Measurements from ENCODE around the gene GIGYF1. TPM values are rescaled to one million over a fixed set of nuclear protein-coding genes. Genes with fewer than 3 reads are reported as not detected.

GIGYF1 gene
- total and polyA plus RNA-seq, 2 of the 4 experiments (the other 2 are of a cell fraction), result 3.0 to 10.7 TPM

DNA sequence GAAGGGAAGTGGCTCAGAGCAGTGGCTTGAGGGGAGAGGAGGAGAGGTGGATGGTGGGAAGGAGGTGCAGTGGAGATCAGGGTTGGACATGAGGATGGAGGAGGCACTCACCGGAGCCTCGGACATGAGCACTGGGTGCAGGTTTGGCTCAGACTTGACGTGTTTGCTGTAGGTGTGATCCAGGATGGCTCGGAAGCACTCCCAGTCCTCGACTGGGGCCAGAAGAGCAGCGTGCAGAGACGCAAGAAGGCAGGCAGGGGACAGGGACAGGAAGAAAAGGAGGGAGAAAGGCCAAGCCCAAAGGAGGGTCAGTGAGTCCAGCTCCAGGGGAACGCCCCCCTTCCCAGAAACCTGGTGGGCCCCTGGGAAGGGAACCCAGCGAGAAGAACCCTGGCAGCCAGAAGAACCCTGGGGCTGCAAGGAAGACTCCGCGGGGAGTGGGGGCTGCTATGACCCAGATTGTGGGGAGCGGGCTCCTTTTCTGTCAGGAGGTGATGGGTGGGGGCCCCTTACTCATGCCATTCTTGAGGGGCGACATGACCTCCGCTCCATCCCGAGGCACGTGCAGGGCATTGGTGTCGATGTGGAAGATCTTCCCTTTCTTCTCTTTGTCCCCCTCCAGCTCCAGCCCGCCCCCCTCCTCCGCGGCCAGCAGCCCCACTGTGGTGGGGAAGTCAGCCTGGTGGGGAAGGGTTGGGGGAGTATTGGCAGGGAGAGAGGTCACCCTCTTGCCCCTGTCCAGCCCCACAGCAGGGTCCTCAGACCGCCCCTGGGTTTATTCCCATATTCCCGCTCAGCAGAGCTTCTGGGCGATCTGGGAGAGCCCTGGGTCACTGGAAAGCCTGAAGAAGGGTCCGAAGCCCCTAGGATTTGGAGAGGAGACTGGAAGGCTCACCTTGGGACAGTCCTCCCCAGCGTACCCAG, 38.9 kb downstream of the GIGYF1 start:
- no peak overlapping the region for H2AK9ac ChIP-seq (replicated peaks; ENCODE audit: low read depth, low read length, poor library complexity)
- WGBS, 2 experiments (ENCODE audit: extremely low coverage in 2 of 2, insufficient read length in 1 of 2), result 46% methylated on average over 6 of the region's 25 CpGs; no CpG with 5 or more reads in 1 of the 2 experiments
- no peak overlapping the region for H4K8ac ChIP-seq (ENCODE audit: low read depth in 2 of 2, low read length in 2 of 2)
- H3K79me1 ChIP-seq (ENCODE audit: low read depth in 1 of 2, low read length in 2 of 2), result no peaks in the 10 kb centered on the region
- H3K4me3 ChIP-seq (ENCODE audit: insufficient read depth, low read depth, low read length), result no peak overlapping the region
- H2AK5ac ChIP-seq (ENCODE audit: low read depth, low read length), result no peak overlapping the region
- in situ Hi-C loops (cut with MboI; ENCODE audit: low sequenced_read_pairs), result no loop called here
- no peak overlapping the region for H3K18ac ChIP-seq (ENCODE audit: low read depth, low read length)
- BruUV-seq (replicated peaks), result no TSS peak
- no peak overlapping the region for H4K5ac ChIP-seq (ENCODE audit: low read depth, low read length)
- ChIA-PET POLR2A (ENCODE audit: unreplicated experiment) (no interaction called here), CTCF (no interaction called here)
- H2BK20ac ChIP-seq (ENCODE audit: low read depth, low read length), result no peak overlapping the region
- H4K20me1 ChIP-seq (ENCODE audit: insufficient read depth, low read length), result no peaks in the 10 kb centered on the region
- H3K4me2 ChIP-seq (ENCODE audit: low read depth, low read length), result no peak overlapping the region
- peaks cover 25% of the 10 kb centered on the region for H3K27me3 ChIP-seq (ENCODE audit: control insufficient read depth, insufficient read depth, low read length)
- no peak overlapping the region for H4K91ac ChIP-seq (ENCODE audit: insufficient read depth, low read depth, low read length)
- no peaks in the 10 kb centered on the region for H3K9me1 ChIP-seq (ENCODE audit: insufficient read depth, low read length)
- TF ChIP-seq MAFK (IDR thresholded peaks at IDR 0.05; ENCODE audit: low read depth, low read length) (no peak), CEBPB (IDR thresholded peaks at IDR 0.05; ENCODE audit: low read depth, low read length) (no peak), NFE2L2 (IDR thresholded peaks at IDR 0.05; ENCODE audit: low read depth, low read length) (no peak), POLR2A (IDR thresholded peaks at IDR 0.05; ENCODE audit: low read depth, low read length) (no peak), SMC3 (IDR thresholded peaks at IDR 0.05; ENCODE audit: low read depth, low read length) (no peak), RFX5 (IDR thresholded peaks at IDR 0.05; ENCODE audit: low read depth, low read length) (no peak), RAD21 (IDR thresholded peaks at IDR 0.05; ENCODE audit: low read length) (no peak), RCOR1 (IDR thresholded peaks at IDR 0.05; ENCODE audit: insufficient replicate concordance, low read length) (no peak)
- TF ChIP-seq, protein P1, sequence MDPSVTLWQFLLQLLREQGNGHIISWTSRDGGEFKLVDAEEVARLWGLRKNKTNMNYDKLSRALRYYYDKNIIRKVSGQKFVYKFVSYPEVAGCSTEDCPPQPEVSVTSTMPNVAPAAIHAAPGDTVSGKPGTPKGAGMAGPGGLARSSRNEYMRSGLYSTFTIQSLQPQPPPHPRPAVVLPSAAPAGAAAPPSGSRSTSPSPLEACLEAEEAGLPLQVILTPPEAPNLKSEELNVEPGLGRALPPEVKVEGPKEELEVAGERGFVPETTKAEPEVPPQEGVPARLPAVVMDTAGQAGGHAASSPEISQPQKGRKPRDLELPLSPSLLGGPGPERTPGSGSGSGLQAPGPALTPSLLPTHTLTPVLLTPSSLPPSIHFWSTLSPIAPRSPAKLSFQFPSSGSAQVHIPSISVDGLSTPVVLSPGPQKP (IDR thresholded peaks at IDR 0.05; ENCODE audit: borderline replicate concordance, low read depth, low read length), result no peak
- TF ChIP-seq, protein P2, sequence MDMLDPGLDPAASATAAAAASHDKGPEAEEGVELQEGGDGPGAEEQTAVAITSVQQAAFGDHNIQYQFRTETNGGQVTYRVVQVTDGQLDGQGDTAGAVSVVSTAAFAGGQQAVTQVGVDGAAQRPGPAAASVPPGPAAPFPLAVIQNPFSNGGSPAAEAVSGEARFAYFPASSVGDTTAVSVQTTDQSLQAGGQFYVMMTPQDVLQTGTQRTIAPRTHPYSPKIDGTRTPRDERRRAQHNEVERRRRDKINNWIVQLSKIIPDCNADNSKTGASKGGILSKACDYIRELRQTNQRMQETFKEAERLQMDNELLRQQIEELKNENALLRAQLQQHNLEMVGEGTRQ (IDR thresholded peaks at IDR 0.05; ENCODE audit: low read depth, low read length), result no peak
- TF ChIP-seq, protein P3, sequence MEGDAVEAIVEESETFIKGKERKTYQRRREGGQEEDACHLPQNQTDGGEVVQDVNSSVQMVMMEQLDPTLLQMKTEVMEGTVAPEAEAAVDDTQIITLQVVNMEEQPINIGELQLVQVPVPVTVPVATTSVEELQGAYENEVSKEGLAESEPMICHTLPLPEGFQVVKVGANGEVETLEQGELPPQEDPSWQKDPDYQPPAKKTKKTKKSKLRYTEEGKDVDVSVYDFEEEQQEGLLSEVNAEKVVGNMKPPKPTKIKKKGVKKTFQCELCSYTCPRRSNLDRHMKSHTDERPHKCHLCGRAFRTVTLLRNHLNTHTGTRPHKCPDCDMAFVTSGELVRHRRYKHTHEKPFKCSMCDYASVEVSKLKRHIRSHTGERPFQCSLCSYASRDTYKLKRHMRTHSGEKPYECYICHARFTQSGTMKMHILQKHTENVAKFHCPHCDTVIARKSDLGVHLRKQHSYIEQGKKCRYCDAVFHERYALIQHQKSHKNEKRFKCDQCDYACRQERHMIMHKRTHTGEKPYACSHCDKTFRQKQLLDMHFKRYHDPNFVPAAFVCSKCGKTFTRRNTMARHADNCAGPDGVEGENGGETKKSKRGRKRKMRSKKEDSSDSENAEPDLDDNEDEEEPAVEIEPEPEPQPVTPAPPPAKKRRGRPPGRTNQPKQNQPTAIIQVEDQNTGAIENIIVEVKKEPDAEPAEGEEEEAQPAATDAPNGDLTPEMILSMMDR (conservative IDR thresholded peaks at IDR 0.05; ENCODE audit: low read depth, low read length), result no peak
- no peak overlapping the region for H3K9ac ChIP-seq (ENCODE audit: low read depth, low read length)
- no peak overlapping the region for H3K27ac ChIP-seq (ENCODE audit: insufficient read depth, low read length)
- no peaks in the 10 kb centered on the region for H3K36me3 ChIP-seq (ENCODE audit: control insufficient read depth, insufficient read depth, low read length)
- no peaks in the 10 kb centered on the region for H3K4me1 ChIP-seq (ENCODE audit: control insufficient read depth, insufficient read depth, low read length)
- H2BK5ac ChIP-seq (ENCODE audit: low read depth, low read length, poor library complexity, severe bottlenecking), result no peak overlapping the region
- no peak for ATAC-seq (ENCODE audit: low read depth)
- intact Hi-C loops (cut with micrococcal nuclease), result no loop called here
- no peak overlapping the region for H2AFZ ChIP-seq (replicated peaks; ENCODE audit: low read length, poor library complexity)
- dilution Hi-C loops (cut with HindIII; ENCODE audit: low sequenced_read_pairs, unreplicated experiment), result no loop called here
- no peak overlapping the region for H3K4ac ChIP-seq (ENCODE audit: low read depth, low read length)
- H3K56ac ChIP-seq (ENCODE audit: extremely low read depth, insufficient read depth, low read length), result no peak overlapping the region
- no peak overlapping the region for H2BK120ac ChIP-seq (ENCODE audit: low read depth, low read length)
- no peak overlapping the region for H3K23ac ChIP-seq (ENCODE audit: low read depth, low read length)
- peaks cover 2% of the 10 kb centered on the region; the same call in 1 of the 2 replicates for H3K9me3 ChIP-seq (ENCODE audit: control insufficient read depth, insufficient read depth, low read length)
- no peak overlapping the region for H2BK15ac ChIP-seq (ENCODE audit: low read depth, low read length)
- no peak overlapping the region for H3K14ac ChIP-seq (replicated peaks; ENCODE audit: low read depth, low read length)
- DNase-seq, result no peak

Measured in IMR-90 (cell line).